ENCODE measurements around the gene ZMIZ1. TPM values are rescaled to one million over a fixed set of nuclear protein-coding genes. Genes with fewer than 3 reads are reported as not detected.

The ZMIZ1 gene
- total RNA-seq, 1 donor from 2014 or later = 11.0 TPM

- DNase-seq (ENCODE audit: low read depth in 2 of 2) = no peak
Observed at GRCh38 chr10:79167537-79167936, 98.8 kb downstream of the ZMIZ1 start.

- no peak for DNase-seq (ENCODE audit: low read depth in 2 of 2)
Observed at GRCh38 chr10:79168210-79168609, 99.4 kb downstream of the ZMIZ1 start.

GRCh38 chr10:79170226-79170752, 101.5 kb downstream of the ZMIZ1 start:
- no peak for DNase-seq (ENCODE audit: low read depth in 2 of 2)

- no peak for DNase-seq (ENCODE audit: low read depth in 2 of 2)
Observed at GRCh38 chr10:79170993-79171392, 102.2 kb downstream of the ZMIZ1 start.

- DNase-seq (ENCODE audit: low read depth in 2 of 2) = no peak
Observed at GRCh38 chr10:79171504-79171903, 102.7 kb downstream of the ZMIZ1 start.

GRCh38 chr10:79172881-79173280, 104.1 kb downstream of the ZMIZ1 start:
- no peak for DNase-seq (ENCODE audit: low read depth in 2 of 2)

GRCh38 chr10:79173582-79174262, 105.0 kb downstream of the ZMIZ1 start:
- no peak for DNase-seq (ENCODE audit: low read depth in 2 of 2)

GRCh38 chr10:79176052-79176501, 107.3 kb downstream of the ZMIZ1 start:
- no peak for DNase-seq (ENCODE audit: low read depth in 2 of 2)

GRCh38 chr10:79176949-79177602, 108.3 kb downstream of the ZMIZ1 start:
- peak; percentile 88 to 97 for DNase-seq (ENCODE audit: low read depth in 2 of 2)

GRCh38 chr10:79178070-79178576, 109.4 kb downstream of the ZMIZ1 start:
- no peak for DNase-seq (ENCODE audit: low read depth in 2 of 2)

GRCh38 chr10:79178614-79179163, 109.9 kb downstream of the ZMIZ1 start:
- DNase-seq (ENCODE audit: low read depth in 2 of 2) = peak; percentile 87 to 95

- peak in 1 of 2 donors; percentile 64 for DNase-seq (ENCODE audit: low read depth in 2 of 2)
Observed at GRCh38 chr10:79179164-79179956, 110.6 kb downstream of the ZMIZ1 start.

- DNase-seq (ENCODE audit: low read depth in 2 of 2) = no peak
Observed at GRCh38 chr10:79179957-79180309, 111.2 kb downstream of the ZMIZ1 start.

GRCh38 chr10:79180414-79181221, 111.9 kb downstream of the ZMIZ1 start:
- DNase-seq (ENCODE audit: low read depth in 2 of 2) = peak in 1 of 2 donors; percentile 51

- no peak for DNase-seq (ENCODE audit: low read depth in 2 of 2)
Observed at GRCh38 chr10:79181227-79181626, 112.5 kb downstream of the ZMIZ1 start.

GRCh38 chr10:79181698-79182521, 113.1 kb downstream of the ZMIZ1 start:
- no peak for DNase-seq (ENCODE audit: low read depth in 2 of 2)

- no peak for DNase-seq (ENCODE audit: low read depth in 2 of 2)
Observed at GRCh38 chr10:79182781-79183467, 114.2 kb downstream of the ZMIZ1 start.

- no peak for DNase-seq (ENCODE audit: low read depth in 2 of 2)
Observed at GRCh38 chr10:79183468-79183865, 114.7 kb downstream of the ZMIZ1 start.

GRCh38 chr10:79184145-79184625, 115.4 kb downstream of the ZMIZ1 start:
- peak in 1 of 2 donors; percentile 82 for DNase-seq (ENCODE audit: low read depth in 2 of 2)

All from dermis microvascular lymphatic vessel endothelial cell (primary cell).